HG03558 (cell line): ENCODE data around the gene RAB11FIP3.

Experiments used
- ATAC-seq: cut with Tn5 transposase; IDR thresholded peaks from one replicate; pipeline ENCODE4 v1.9.1; 2021; ENCODE audit warnings: moderate number of reproducible peaks; ENCODE audit not compliant: unreplicated experiment; ENCODE audit errors: extremely low read depth

The RAB11FIP3 gene

GRCh38 chr16:561413-561794 lies 136.0 kb downstream of the RAB11FIP3 start:
- no peak for ATAC-seq

- ATAC-seq = no peak
These were observed 136.8 kb downstream of the RAB11FIP3 start for GRCh38 chr16:561957-562938.

- ATAC-seq = no peak
These were observed 137.7 kb downstream of the RAB11FIP3 start for GRCh38 chr16:563072-563644.

GRCh38 chr16:564690-565418 lies 139.4 kb downstream of the RAB11FIP3 start:
- ATAC-seq = no peak

GRCh38 chr16:565419-566330 lies 140.2 kb downstream of the RAB11FIP3 start:
- ATAC-seq = no peak

GRCh38 chr16:566475-567372 lies 141.3 kb downstream of the RAB11FIP3 start, which contains the start of gene NHLRC4:
Gene NHLRC4, plus strand, starts transcription at chr16:567005. Its CDS starts 1,043 bp downstream, at chr16:568048.
- no peak for ATAC-seq

GRCh38 chr16:567373-568256 lies 142.2 kb downstream of the RAB11FIP3 start:
- no peak for ATAC-seq

- no peak for ATAC-seq
These were observed 143.2 kb downstream of the RAB11FIP3 start for GRCh38 chr16:568401-569258.

GRCh38 chr16:569445-570254 lies 144.2 kb downstream of the RAB11FIP3 start, which contains the start of gene PIGQ:
Gene PIGQ, plus strand, starts transcription at chr16:569968. Its CDS starts 4,107 bp downstream, at chr16:574075.
- no peak for ATAC-seq
